Measurements from ENCODE around the gene ADM2. TPM values are rescaled to one million over a fixed set of nuclear protein-coding genes. Genes with fewer than 3 reads are reported as not detected.
"Not testable (repeated sequence)": the region's sequence is repeated elsewhere in the genome, so short reads cannot be mapped to it uniquely, and the experiment has no call there.

The ADM2 gene
- total RNA-seq, 1 donor from 2014 or later = 3.4 TPM

- no peak for DNase-seq (ENCODE audit: low read depth)
These were observed 24.6 kb downstream of the ADM2 start for GRCh38 chr22:50505776-50506610.

GRCh38 chr22:50506611-50507420 is 25.5 kb downstream of the ADM2 start:
- no peak for DNase-seq (ENCODE audit: low read depth)

- no peak for DNase-seq (ENCODE audit: low read depth)
These were observed 26.2 kb downstream of the ADM2 start, which contains the start of gene LMF2 for GRCh38 chr22:50507421-50507990. Gene LMF2 (minus strand): TSS chr22:50507702. CDS start chr22:50507675, 27 bp downstream.

- DNase-seq (ENCODE audit: low read depth) = peak; percentile 85
These were observed 26.9 kb downstream of the ADM2 start, which contains the start of gene NCAPH2 for GRCh38 chr22:50507991-50508884. Gene NCAPH2 (plus strand): TSS chr22:50508224. CDS start chr22:50508338, 114 bp downstream.

GRCh38 chr22:50508897-50509296 is 27.6 kb downstream of the ADM2 start:
- no peak for DNase-seq (ENCODE audit: low read depth)

DNA sequence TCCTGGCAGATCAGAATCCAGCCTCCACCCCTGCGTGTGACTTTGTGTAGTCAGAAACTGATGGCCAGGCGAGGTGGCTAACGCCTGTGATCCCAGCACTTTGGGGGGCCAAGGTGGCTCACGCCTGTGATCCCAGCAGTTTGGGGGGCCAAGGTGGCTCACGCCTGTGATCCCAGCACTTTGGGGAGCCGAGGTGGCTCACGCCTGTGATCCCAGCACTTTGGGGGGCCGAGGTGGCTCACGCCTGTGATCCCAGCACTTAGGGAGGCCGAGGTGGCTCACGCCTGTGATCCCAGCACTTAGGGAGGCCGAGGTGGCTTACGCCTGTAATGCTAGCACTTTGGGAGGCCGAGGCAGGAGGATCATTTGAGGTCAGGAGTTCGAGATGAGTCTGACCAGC is 31.8 kb downstream of the ADM2 start:
- DNase-seq (ENCODE audit: low read depth) = no peak

DNA sequence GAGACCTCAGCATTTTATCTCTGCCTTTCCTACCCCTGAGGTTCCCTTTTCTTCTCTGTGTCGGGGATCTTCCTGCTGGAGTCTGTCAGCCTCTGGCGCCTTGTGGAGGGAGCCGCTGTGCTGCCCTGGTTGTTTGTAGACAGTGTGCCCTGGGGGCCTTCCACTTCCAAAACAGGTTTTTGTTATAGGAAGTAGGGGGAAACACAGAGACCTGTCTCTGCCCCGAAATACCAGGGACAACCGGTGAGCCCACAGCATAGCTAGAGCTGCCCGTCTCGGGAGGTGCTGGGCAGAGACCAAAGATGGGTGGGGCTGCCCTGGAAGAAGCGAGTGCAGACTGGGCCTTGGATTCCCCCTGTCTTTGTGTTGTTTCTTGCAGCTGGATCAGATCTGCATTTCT is 34.7 kb downstream of the ADM2 start:
- DNase-seq (ENCODE audit: low read depth) = no peak

GRCh38 chr22:50516891-50517290 is 35.5 kb downstream of the ADM2 start:
- no peak for DNase-seq (ENCODE audit: low read depth)

DNA sequence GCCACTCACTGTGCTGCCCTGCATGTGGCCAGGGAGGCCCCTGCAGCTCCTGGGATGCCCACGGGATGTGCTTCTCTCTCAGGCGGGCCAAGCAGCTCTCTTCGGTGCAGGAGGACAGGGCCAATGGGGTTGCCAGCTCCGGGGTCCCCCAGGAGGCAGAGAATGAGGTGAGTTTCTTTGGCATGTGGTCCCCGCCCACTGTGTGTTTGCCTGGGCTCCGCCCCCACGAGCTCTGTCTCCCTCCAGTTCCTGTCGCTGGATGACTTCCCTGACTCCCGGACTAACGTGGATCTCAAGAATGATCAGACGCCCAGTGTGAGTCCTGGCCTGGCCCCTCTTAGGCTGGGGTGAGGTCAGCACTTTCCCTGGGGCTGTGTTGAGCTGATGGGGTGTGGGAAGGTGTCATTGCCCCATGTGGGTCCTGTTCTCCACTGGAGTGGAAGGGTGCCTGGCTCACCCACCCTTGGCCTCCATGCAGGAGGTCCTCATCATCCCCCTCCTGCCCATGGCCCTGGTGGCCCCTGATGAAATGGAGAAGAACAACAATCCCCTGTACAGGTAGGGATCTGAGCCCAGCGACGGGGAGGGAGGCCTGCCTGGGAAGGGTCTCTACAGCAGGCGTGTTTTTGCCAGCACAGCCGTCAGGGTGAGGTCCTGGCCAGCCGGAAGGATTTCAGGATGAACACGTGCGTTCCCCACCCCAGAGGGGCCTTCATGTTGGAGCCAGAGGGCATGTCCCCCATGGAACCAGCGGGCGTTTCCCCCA is 36.3 kb downstream of the ADM2 start:
- DNase-seq (ENCODE audit: low read depth) = no peak

DNA sequence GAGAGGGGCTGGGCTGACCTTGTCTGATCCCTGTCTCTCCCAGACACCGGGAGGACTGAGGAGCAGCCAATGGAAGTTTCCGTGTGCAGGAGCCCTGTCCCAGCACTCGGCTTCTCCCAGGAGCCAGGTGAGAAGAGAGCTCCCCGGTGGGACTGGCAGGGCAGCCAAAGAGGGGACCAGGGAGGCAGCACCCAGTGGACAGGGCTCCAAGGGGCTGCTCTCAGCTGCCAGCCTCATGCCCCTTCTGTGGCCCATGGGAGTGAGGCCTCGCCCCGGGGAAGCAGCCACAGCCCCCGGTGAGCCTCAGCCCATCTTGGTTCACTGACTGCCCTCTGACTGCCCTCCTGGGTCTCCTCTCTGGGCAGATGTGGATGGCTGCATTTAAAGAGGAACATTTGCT is 37.3 kb downstream of the ADM2 start:
- no peak for DNase-seq (ENCODE audit: low read depth)

DNA sequence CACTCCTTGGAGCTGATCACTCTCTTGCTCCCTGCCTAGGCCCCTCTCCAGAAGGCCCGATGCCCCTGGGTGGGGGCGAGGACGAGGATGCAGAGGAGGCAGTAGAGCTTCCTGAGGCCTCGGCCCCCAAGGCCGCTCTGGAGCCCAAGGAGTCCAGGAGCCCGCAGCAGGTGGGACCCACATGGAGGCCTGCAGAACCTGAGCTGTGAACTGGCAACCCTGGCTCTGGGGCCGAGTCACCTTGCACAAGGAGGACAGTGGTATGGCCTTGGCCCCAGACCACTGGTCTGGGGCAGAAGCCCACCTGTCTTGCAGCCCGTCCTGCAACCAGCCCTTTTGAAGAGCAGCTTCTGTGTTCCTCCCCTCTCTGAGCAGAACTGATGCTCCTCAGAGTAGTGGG is 37.8 kb downstream of the ADM2 start:
- no peak for DNase-seq (ENCODE audit: low read depth)

GRCh38 chr22:50520184-50520583 is 38.8 kb downstream of the ADM2 start:
- not testable (repeated sequence) for DNase-seq (ENCODE audit: low read depth)

- DNase-seq (ENCODE audit: low read depth) = no peak
These were observed 39.6 kb downstream of the ADM2 start for GRCh38 chr22:50520826-50521453.

DNA sequence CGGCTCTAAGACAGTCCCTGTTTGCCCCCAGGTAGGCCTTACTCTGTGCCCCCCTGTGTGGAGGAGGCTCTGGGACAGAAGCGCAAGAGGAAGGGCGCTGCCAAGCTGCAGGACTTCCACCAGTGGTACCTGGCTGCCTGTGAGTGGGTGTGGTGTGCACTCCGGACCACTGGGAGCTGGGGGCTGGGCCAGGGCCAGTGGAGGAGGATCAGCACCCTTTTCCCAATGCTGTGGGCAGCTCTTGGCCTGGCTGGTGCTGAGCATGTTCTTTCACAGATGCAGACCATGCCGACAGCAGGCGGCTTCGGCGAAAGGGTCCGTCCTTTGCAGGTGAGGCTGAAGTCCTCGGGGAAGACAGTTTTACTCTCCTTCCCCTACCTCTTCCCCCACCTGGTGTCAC is 40.4 kb downstream of the ADM2 start:
- no peak for DNase-seq (ENCODE audit: low read depth)

GRCh38 chr22:50522208-50522805 is 41.0 kb downstream of the ADM2 start:
- DNase-seq (ENCODE audit: low read depth) = no peak

GRCh38 chr22:50522806-50523438 is 41.6 kb downstream of the ADM2 start:
- no peak for DNase-seq (ENCODE audit: low read depth)

DNA sequence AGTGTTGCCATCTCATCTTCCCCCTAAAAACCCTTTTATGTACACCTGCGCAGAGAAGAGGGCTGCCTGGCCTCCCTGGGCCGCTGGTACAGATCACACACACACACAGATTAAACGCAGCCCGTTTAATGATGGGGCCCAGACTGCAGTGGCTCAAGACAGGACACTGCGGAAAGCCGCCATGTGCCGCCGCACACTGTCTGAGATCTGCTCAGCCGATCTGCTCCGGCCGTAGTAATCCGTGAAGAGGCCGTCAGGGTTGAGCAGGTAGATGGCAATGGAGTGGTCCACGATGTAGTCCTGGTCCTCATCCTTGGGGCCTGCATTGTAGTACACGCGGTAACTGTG is 42.1 kb downstream of the ADM2 start:
- no peak for DNase-seq (ENCODE audit: low read depth)

GRCh38 chr22:50523806-50524675 is 42.7 kb downstream of the ADM2 start:
- no peak for DNase-seq (ENCODE audit: low read depth)
